ENCODE data around the gene CHI3L2.
A peak's percentile ranks its signal among the peaks of the same experiment; 100 is the strongest.

The CHI3L2 gene

DNA sequence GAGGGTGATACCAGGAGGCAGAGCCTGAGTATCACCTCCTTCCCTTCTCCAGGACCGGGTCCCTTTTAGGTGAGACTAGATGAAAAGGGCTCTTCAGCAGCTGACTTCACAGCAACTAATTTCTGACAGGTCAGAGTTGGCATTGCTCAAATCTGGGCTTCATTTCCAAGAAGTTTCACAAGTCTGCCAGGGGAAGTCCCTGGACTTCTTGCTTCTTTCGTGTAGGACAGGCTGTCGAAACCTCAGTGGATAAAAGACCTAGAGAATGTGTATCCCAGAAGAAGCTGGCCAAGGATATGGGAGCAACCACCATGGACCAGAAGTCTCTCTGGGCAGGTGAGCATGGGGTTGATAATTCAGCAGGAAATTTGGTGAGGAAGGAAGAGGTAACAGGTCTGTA is at the start of gene CHI3L2:
Gene CHI3L2, plus strand, starts transcription at position 280 of the 400 bp plus-strand sequence. Its CDS starts 17 bp downstream, at position 297.
- Histone ChIP-seq H3K79me2 (ENCODE audit: insufficient read depth, low read length) (peaks cover 29% of the 10 kb centered on the region), H3K4me1 (ENCODE audit: insufficient read depth, low read length, severe bottlenecking) (peaks cover 96% of the 10 kb centered on the region), H4K20me1 (ENCODE audit: insufficient read depth, low read length) (no peaks in the 10 kb centered on the region), H3F3A (ENCODE audit: insufficient read depth, low read length) (peaks cover 10% of the 10 kb centered on the region; the same call in 1 of the 2 replicates), H3K9me2 (ENCODE audit: low read depth, low read length) (no peaks in the 10 kb centered on the region), H3K36me3 (ENCODE audit: insufficient read depth, low read length) (peaks cover 27% of the 10 kb centered on the region), H3K4me3 (ENCODE audit: low read depth, low read length, poor library complexity, severe bottlenecking) (no peak within 1 kb of the TSS), H3K9me3 (ENCODE audit: low read length) (no peaks in the 10 kb centered on the region), H2AFZ (ENCODE audit: low read length) (no peak within 1 kb of the TSS), H3K27ac (ENCODE audit: low read depth, low read length, poor library complexity, severe bottlenecking) (peak within 1 kb of the TSS; percentile 100), H3K9ac (ENCODE audit: low read length) (peak within 1 kb of the TSS; percentile 32; the same call in 1 of the 2 replicates), H3K27me3 (ENCODE audit: insufficient read depth, low read length) (no peaks in the 10 kb centered on the region), H3K4me2 (ENCODE audit: low read length) (no peak within 1 kb of the TSS)
- no peak for TF ChIP-seq EZH2 (IDR thresholded peaks at IDR 0.05; ENCODE audit: borderline replicate concordance, low read length)
- no peak for TF ChIP-seq CTCF (IDR thresholded peaks at IDR 0.05; ENCODE audit: low read length)

DNA sequence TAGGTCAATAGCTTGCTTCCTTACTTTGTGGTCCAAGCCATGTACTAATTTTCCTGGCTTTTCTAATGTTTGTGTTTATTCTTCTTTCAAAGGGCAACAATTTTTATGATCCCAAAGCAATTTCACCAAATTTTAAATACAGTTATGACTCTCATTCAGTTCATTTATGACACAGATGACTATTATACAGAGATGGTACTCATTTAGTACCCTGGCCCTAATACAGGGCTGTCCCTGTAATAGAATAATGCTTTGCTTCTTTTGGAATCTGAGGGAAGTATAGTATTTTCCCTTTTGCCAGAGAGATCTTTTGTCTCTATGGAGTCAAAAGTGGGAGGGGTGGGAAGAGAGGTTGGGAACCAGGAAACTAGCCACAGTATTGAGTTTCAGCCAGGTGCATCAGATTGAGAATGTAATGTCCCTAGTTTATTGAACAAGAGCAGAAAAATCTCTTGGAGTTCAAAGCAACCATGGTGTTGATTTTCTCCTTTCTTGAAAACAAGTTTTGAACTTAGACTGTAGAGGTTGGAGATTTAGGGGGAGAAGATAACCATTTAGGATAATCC is 47.5 kb upstream of the CHI3L2 start:
- Histone ChIP-seq H3F3A (ENCODE audit: insufficient read depth, low read length) (no peaks in the 10 kb centered on the region), H3K27me3 (ENCODE audit: insufficient read depth, low read length) (no peaks in the 10 kb centered on the region), H3K9me2 (ENCODE audit: low read depth, low read length) (no peaks in the 10 kb centered on the region), H3K4me2 (ENCODE audit: low read length) (no peak overlapping the region), H3K9me3 (ENCODE audit: low read length) (no peaks in the 10 kb centered on the region), H4K20me1 (ENCODE audit: insufficient read depth, low read length) (no peaks in the 10 kb centered on the region), H3K4me3 (ENCODE audit: low read depth, low read length, poor library complexity, severe bottlenecking) (no peak overlapping the region), H3K79me2 (ENCODE audit: insufficient read depth, low read length) (no peaks in the 10 kb centered on the region), H3K9ac (ENCODE audit: low read length) (no peak overlapping the region), H3K27ac (ENCODE audit: low read depth, low read length, poor library complexity, severe bottlenecking) (no peak overlapping the region), H3K4me1 (ENCODE audit: insufficient read depth, low read length, severe bottlenecking) (peaks cover 5% of the 10 kb centered on the region), H2AFZ (ENCODE audit: low read length) (no peak overlapping the region), H3K36me3 (ENCODE audit: insufficient read depth, low read length) (peaks cover 90% of the 10 kb centered on the region)
- TF ChIP-seq CTCF (IDR thresholded peaks at IDR 0.05; ENCODE audit: low read length) (no peak), EZH2 (IDR thresholded peaks at IDR 0.05; ENCODE audit: borderline replicate concordance, low read length) (no peak)

DNA sequence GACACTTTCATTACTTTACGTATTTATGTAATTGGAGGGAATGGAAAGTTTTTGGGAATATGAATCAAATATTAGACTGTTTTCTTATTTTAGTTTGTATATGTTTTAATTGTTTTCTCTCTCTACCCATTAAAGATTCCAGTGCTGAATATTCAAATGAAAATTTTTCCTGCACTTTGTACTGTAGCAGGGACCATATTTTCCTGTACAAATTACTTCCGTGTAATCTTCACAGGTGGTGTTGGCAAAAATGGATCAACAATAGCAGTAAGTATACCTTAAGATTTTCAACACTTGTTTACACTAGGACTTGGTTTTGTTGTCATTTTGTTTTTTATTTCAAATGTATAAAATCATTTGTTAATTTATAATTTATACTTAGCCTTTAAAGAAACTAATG is 45.5 kb upstream of the CHI3L2 start:
- H3K27me3 ChIP-seq (ENCODE audit: insufficient read depth, low read length), result no peaks in the 10 kb centered on the region
- H3F3A ChIP-seq (ENCODE audit: insufficient read depth, low read length), result no peaks in the 10 kb centered on the region
- TF ChIP-seq EZH2 (IDR thresholded peaks at IDR 0.05; ENCODE audit: borderline replicate concordance, low read length) (no peak), CTCF (IDR thresholded peaks at IDR 0.05; ENCODE audit: low read length) (no peak)
- H3K4me2 ChIP-seq (ENCODE audit: low read length), result no peak overlapping the region
- H3K27ac ChIP-seq (ENCODE audit: low read depth, low read length, poor library complexity, severe bottlenecking), result no peak overlapping the region
- no peak overlapping the region for H2AFZ ChIP-seq (ENCODE audit: low read length)
- H3K9ac ChIP-seq (ENCODE audit: low read length), result no peak overlapping the region
- peaks cover 90% of the 10 kb centered on the region for H3K36me3 ChIP-seq (ENCODE audit: insufficient read depth, low read length)
- H3K9me2 ChIP-seq (ENCODE audit: low read depth, low read length), result no peaks in the 10 kb centered on the region
- H3K4me3 ChIP-seq (ENCODE audit: low read depth, low read length, poor library complexity, severe bottlenecking), result no peak overlapping the region
- no peaks in the 10 kb centered on the region for H3K79me2 ChIP-seq (ENCODE audit: insufficient read depth, low read length)
- no peaks in the 10 kb centered on the region for H3K4me1 ChIP-seq (ENCODE audit: insufficient read depth, low read length, severe bottlenecking)
- H3K9me3 ChIP-seq (ENCODE audit: low read length), result no peaks in the 10 kb centered on the region
- no peaks in the 10 kb centered on the region for H4K20me1 ChIP-seq (ENCODE audit: insufficient read depth, low read length)
